Ecto neural progenitor cell (in vitro differentiated cells): ENCODE data around the gene CAMSAP2.
A peak's percentile ranks its signal among the peaks of the same experiment; 100 is the strongest.

Experiments used
- DNase-seq: peaks from one replicate; pipeline ENCODE4 v3.0.0-alpha.2; 2018; ENCODE audit warnings: low spot score

The CAMSAP2 gene

GRCh38 chr1:200880212-200880611 is 141.5 kb downstream of the CAMSAP2 start:
- DNase-seq, result no peak

- no peak for DNase-seq
Observed at GRCh38 chr1:200883118-200883517, 144.4 kb downstream of the CAMSAP2 start.

- no peak for DNase-seq
Observed at GRCh38 chr1:200885623-200886402, 147.1 kb downstream of the CAMSAP2 start.

- DNase-seq, result no peak
Observed at GRCh38 chr1:200886594-200886993, 147.9 kb downstream of the CAMSAP2 start.

GRCh38 chr1:200887036-200887435 is 148.3 kb downstream of the CAMSAP2 start:
- DNase-seq, result no peak

- no peak for DNase-seq
Observed at GRCh38 chr1:200887772-200888348, 149.2 kb downstream of the CAMSAP2 start.

- no peak for DNase-seq
Observed at GRCh38 chr1:200888349-200888838, 149.7 kb downstream of the CAMSAP2 start.

- no peak for DNase-seq
Observed at GRCh38 chr1:200889571-200889970, 150.9 kb downstream of the CAMSAP2 start.

- no peak for DNase-seq
Observed at GRCh38 chr1:200890027-200890426, 151.3 kb downstream of the CAMSAP2 start.

- DNase-seq, result peak; percentile 89
Observed at GRCh38 chr1:200890818-200891773, 152.4 kb downstream of the CAMSAP2 start.

- peak; percentile 86 for DNase-seq
Observed at GRCh38 chr1:200891774-200892157, 153.1 kb downstream of the CAMSAP2 start.

- no peak for DNase-seq
Observed at GRCh38 chr1:200892546-200892945, 153.9 kb downstream of the CAMSAP2 start.

- no peak for DNase-seq
Observed at GRCh38 chr1:200892958-200893357, 154.3 kb downstream of the CAMSAP2 start.

GRCh38 chr1:200893411-200893901 is 154.8 kb downstream of the CAMSAP2 start:
- no peak for DNase-seq

GRCh38 chr1:200894712-200895442 is 156.2 kb downstream of the CAMSAP2 start, which contains the start of gene INAVA:
Gene INAVA (plus strand): TSS chr1:200894900. CDS start chr1:200898401, 3,501 bp downstream.
- DNase-seq, result no peak

- DNase-seq, result no peak
Observed at GRCh38 chr1:200895443-200895789, 156.7 kb downstream of the CAMSAP2 start.

GRCh38 chr1:200895801-200896530 is 157.3 kb downstream of the CAMSAP2 start:
- DNase-seq, result no peak

- DNase-seq, result no peak
Observed at GRCh38 chr1:200896531-200897196, 158.0 kb downstream of the CAMSAP2 start.

GRCh38 chr1:200897259-200897658 is 158.6 kb downstream of the CAMSAP2 start:
- DNase-seq, result no peak

- DNase-seq, result no peak
Observed at GRCh38 chr1:200899015-200899386, 160.3 kb downstream of the CAMSAP2 start.
